ENCODE data around the gene SQOR.

SQOR gene

GRCh38 chr15:45634432-45635190 lies at the start of gene SQOR:
Gene SQOR (plus strand): TSS chr15:45635029. CDS start chr15:45658924, 23,895 bp downstream.
- no peak for DNase-seq (ENCODE audit: low read depth)
- H3K4me3 ChIP-seq (ENCODE audit: low read length): peak within 1 kb of the TSS; percentile 60
- TF ChIP-seq CTCF (conservative IDR thresholded peaks at IDR 0.05; ENCODE audit: low read depth, low read length): no peak

DNA sequence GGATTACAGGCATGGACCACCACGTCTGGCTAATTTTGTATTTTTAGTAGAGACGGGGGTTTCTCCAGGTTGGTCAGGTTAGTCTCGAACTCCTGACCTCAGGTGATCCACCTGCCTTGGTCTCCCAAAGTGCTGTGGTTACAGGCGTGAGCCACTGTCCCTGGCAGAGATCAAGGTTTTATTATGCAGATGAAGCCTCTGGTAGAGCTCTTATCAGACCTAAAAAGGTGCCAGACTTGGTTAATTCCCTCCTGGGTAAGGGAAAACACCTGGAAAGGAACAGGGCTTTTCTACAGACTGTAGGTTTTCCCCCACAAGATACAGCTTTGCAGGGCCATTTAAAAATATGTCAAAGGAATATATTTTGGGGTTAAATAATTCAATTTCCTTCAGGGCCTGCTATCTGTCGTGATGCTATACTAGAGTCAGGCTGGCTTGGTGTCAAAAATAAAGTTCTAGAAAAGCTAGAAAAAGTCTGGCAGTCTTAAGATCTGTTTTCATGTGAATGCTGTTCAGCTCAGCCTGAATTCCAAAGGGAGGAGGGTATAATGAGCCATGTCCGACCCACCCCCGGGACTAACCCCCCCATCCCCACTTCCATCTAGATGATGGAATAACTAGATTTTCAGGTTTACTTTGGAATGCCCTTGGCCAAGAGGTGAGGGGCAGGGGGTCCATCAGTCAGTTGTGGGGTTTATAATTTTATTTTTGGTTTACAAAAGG lies 49.6 kb upstream of the SQOR start:
- no peak overlapping the region for H3K4me3 ChIP-seq (ENCODE audit: low read length)
- DNase-seq (ENCODE audit: low read depth): no peak
- TF ChIP-seq CTCF (conservative IDR thresholded peaks at IDR 0.05; ENCODE audit: low read depth, low read length): no peak

GRCh38 chr15:45586125-45586524 lies 48.7 kb upstream of the SQOR start:
- no peak for TF ChIP-seq CTCF (conservative IDR thresholded peaks at IDR 0.05; ENCODE audit: low read depth, low read length)
- DNase-seq (ENCODE audit: low read depth): no peak
- peak overlapping the region; percentile 76 for H3K4me3 ChIP-seq (ENCODE audit: low read length)

- no peak for DNase-seq (ENCODE audit: low read depth)
- H3K4me3 ChIP-seq (ENCODE audit: low read length): peak overlapping the region; percentile 76
- TF ChIP-seq CTCF (conservative IDR thresholded peaks at IDR 0.05; ENCODE audit: low read depth, low read length): no peak
Measured at GRCh38 chr15:45586601-45587094, 48.2 kb upstream of the SQOR start.

DNA sequence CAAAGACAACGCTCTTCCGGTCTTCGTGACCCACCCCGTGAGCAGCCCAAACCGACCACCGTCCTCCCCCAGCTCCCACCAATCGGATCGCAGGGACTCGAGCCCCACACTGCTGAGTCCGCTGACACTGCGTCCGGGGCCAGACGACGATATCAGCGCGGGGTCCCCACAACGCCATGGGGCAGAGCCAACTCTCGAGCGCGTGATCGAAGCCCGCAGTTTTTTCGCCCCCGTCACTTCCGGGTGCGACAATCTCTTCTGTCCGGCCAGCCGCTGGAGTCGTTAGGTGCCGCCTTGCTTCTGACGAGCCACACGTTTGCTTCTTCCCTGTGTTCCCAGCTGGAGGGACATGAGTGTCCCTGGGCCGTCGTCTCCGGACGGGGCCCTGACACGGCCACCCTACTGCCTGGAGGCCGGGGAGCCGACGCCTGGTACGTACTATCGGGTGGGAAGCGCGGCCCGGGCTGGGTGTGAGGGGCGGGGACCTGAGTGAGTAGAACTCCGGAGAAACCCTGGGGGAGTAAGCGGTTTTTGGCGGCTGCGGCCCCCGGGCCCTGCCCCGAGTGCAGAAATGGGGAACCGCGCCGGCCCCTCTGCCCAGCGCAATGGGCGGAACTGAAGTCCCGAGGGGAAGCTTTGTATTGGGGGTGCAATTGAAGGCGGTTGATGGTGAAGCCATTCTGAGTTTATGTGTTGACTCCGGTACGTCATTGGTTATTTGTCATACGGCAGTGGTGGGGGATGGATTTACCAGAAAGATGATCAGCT lies 47.5 kb upstream of the SQOR start, which contains the start of gene BLOC1S6:
BLOC1S6 (plus strand) TSS at position 285 of the 768 bp plus-strand sequence; CDS start at position 350, 65 bp downstream.
- peak; percentile 81 for DNase-seq (ENCODE audit: low read depth)
- TF ChIP-seq CTCF (conservative IDR thresholded peaks at IDR 0.05; ENCODE audit: low read depth, low read length): no peak
- peak within 1 kb of the TSS; percentile 76 for H3K4me3 ChIP-seq (ENCODE audit: low read length)

DNA sequence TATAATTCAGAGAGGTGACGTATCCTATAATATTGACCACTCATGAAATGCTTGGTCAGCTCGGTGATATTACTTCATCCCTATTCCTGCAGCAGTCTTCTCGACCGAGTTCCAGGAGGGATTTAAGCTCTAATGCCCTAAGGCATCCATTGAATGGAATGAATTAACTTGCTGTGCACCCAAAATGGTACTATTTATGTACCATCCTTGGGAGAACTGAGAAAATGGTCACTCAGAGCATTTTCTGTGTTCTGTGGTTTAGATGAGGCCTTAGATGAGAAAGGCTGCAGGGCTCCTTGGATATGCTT lies 47.0 kb upstream of the SQOR start:
- DNase-seq (ENCODE audit: low read depth): peak; percentile 77
- H3K4me3 ChIP-seq (ENCODE audit: low read length): peak overlapping the region; percentile 76
- TF ChIP-seq CTCF (conservative IDR thresholded peaks at IDR 0.05; ENCODE audit: low read depth, low read length): no peak
